ENCODE measurements around the gene ZNF768. TPM values are rescaled to one million over a fixed set of nuclear protein-coding genes. Genes with fewer than 3 reads are reported as not detected.

The ZNF768 gene
- total RNA-seq: 34.9 and 44.1 TPM in 2 replicates

GRCh38 chr16:30526137-30526822 lies at the start of gene ZNF768:
ZNF768 (minus strand) TSS chr16:30526566; CDS start chr16:30526413, 153 bp downstream.

GRCh38 chr16:30571445-30572322 lies 45.3 kb upstream of the ZNF768 start, which contains the start of gene ZNF688:
ZNF688 (minus strand) TSS chr16:30571714; CDS start chr16:30571629, 85 bp downstream.

GRCh38 chr16:30557957-30558788 lies 31.8 kb upstream of the ZNF768 start, which contains the start of gene ZNF764:
ZNF764 (minus strand) TSS chr16:30558374; CDS start chr16:30558182, 192 bp downstream.

GRCh38 chr16:30534368-30535105 lies 8.2 kb upstream of the ZNF768 start, which contains the start of gene ZNF747:
ZNF747 (minus strand) TSS chr16:30534858; CDS start chr16:30534679, 179 bp downstream.

Other genes starting within 250 kb of the ZNF768 start
- gene CD2BP2, start 171.3 kb downstream of the ZNF768 start, total RNA-seq: 47.6 and 63.2 TPM in 2 replicates
- gene TBC1D10B, start 156.1 kb downstream of the ZNF768 start, total RNA-seq: 33.5 and 36.0 TPM in 2 replicates
- not detected in 2 replicates for gene MYL11, start 151.8 kb downstream of the ZNF768 start, total RNA-seq
- gene SEPTIN1, start 144.0 kb downstream of the ZNF768 start, total RNA-seq: not detected in 2 replicates
- 5.2 and 6.7 TPM in 2 replicates for gene ZNF48, start 131.1 kb downstream of the ZNF768 start, total RNA-seq
- 7.7 and 9.0 TPM in 2 replicates for gene ZNF771, start 119.0 kb downstream of the ZNF768 start, total RNA-seq
- 44.7 and 66.1 TPM in 2 replicates for gene DCTPP1, start 96.5 kb downstream of the ZNF768 start, total RNA-seq
- gene SEPHS2, start 80.7 kb downstream of the ZNF768 start, total RNA-seq: 15.9 and 20.4 TPM in 2 replicates
- gene ITGAL, start 53.8 kb downstream of the ZNF768 start, total RNA-seq: not detected in 2 replicates
- gene ZNF747, start 8.3 kb upstream of the ZNF768 start, total RNA-seq: 5.7 and 7.0 TPM in 2 replicates
- 2.7 and 4.8 TPM in 2 replicates for gene ZNF764, start 31.8 kb upstream of the ZNF768 start, total RNA-seq
- 7.9 and 9.8 TPM in 2 replicates for gene ZNF688, start 45.1 kb upstream of the ZNF768 start, total RNA-seq
- gene ZNF785, start 59.1 kb upstream of the ZNF768 start, total RNA-seq: 1.7 and 2.3 TPM in 2 replicates
- gene ZNF689, start 83.8 kb upstream of the ZNF768 start, total RNA-seq: 4.9 and 5.8 TPM in 2 replicates
- gene PRR14, start 124.4 kb upstream of the ZNF768 start, total RNA-seq: 15.0 and 18.1 TPM in 2 replicates
- 16.9 and 21.7 TPM in 2 replicates for gene FBRS, start 131.9 kb upstream of the ZNF768 start, total RNA-seq
- gene SRCAP, start 172.6 kb upstream of the ZNF768 start, total RNA-seq: 3.2 and 6.5 TPM in 2 replicates
- gene PHKG2, start 221.9 kb upstream of the ZNF768 start, total RNA-seq: 14.2 and 27.1 TPM in 2 replicates
- 1.3 and 7.1 TPM in 2 replicates for gene CFAP119, start 235.5 kb upstream of the ZNF768 start, total RNA-seq
- 42.6 and 67.0 TPM in 2 replicates for gene RNF40, start 235.8 kb upstream of the ZNF768 start, total RNA-seq